Chondrocyte (in vitro differentiated cells): ENCODE data around the gene CELA1. TPM values are rescaled to one million over a fixed set of nuclear protein-coding genes. Genes with fewer than 3 reads are reported as not detected.

Experiments used
- DNase-seq: peaks from one replicate; pipeline ENCODE4 v3.0.0; 2021; ENCODE audit warnings: mixed read lengths, low spot score
- H3K27ac Mint-ChIP-seq: one replicate; pipeline ENCODE4 v1.8.0; 2021; ENCODE audit warnings: mild to moderate bottlenecking, moderate library complexity, mixed read lengths; ENCODE audit not compliant: unreplicated experiment
- H3K27me3 Mint-ChIP-seq: 2 replicates; pipeline ENCODE4 v1.8.0; 2021; ENCODE audit warnings: low read depth, mixed read lengths
- H3K36me3 Mint-ChIP-seq: 2 replicates; pipeline ENCODE4 v1.8.0; 2021; ENCODE audit warnings: low read depth, mixed read lengths
- H3K4me1 Mint-ChIP-seq: 2 replicates; pipeline ENCODE4 v1.8.0; 2021; ENCODE audit warnings: low read depth, mild to moderate bottlenecking, mixed read lengths
- H3K4me3 Mint-ChIP-seq: one replicate; pipeline ENCODE4 v1.8.0; 2021; ENCODE audit warnings: mild to moderate bottlenecking, moderate library complexity, mixed read lengths; ENCODE audit not compliant: unreplicated experiment
- H3K9me3 Mint-ChIP-seq: 2 replicates; pipeline ENCODE4 v1.8.0; 2021; ENCODE audit warnings: low read depth, mixed read lengths
- long read RNA-seq: library from polyadenylated mRNA; stranded (forward); transcript quantifications from one replicate; pipeline ENCODE4 v2.0.0, GENCODE V29; 2021
- total RNA-seq: library from RNA; stranded (reverse); gene quantifications from 3 replicates; pipeline ENCODE4 v1.2.1, GENCODE V29; 2021
- TF ChIP-seq, protein P1 (sequence below): fragments of 200-600 bp; sonication (generic); IDR thresholded peaks from 2 replicates; pipeline ENCODE4 v1.5.0; 2021; ENCODE audit warnings: antibody characterized with exemption, mild to moderate bottlenecking, moderate library complexity

Gene CELA1
- not detected in 3 replicates for total RNA-seq
- long read RNA-seq = 0 reads

DNA sequence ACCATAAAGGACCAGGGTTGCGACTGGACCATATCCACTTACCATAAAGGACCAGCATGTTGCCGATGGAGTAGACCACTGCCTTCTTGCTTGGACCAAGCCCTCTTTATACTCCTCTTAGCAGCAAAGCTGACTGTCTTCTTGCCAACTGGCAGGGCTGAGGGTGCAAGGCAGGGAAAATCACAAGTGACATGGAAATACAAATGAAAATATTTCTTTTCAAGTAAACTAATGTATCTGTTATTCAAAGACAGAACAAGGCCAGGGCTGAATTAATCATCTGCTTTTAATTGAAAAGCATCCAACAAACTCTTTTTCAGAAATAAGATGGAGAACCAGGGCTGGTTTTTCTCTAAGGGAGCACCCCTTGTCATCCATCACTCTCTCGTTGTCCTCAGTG lies at the start of gene CELA1:
Gene CELA1, minus strand, starts transcription at position 99 of the 400 bp plus-strand sequence. Its CDS starts 41 bp downstream, at position 58.
- no peaks in the 10 kb centered on the region for H3K27me3 Mint-ChIP-seq
- peaks cover 7% of the 10 kb centered on the region for H3K4me1 Mint-ChIP-seq
- H3K27ac Mint-ChIP-seq = no peak within 1 kb of the TSS
- DNase-seq = no peak
- H3K9me3 Mint-ChIP-seq = no peaks in the 10 kb centered on the region
- no peaks in the 10 kb centered on the region for H3K36me3 Mint-ChIP-seq
- TF ChIP-seq, protein P1, sequence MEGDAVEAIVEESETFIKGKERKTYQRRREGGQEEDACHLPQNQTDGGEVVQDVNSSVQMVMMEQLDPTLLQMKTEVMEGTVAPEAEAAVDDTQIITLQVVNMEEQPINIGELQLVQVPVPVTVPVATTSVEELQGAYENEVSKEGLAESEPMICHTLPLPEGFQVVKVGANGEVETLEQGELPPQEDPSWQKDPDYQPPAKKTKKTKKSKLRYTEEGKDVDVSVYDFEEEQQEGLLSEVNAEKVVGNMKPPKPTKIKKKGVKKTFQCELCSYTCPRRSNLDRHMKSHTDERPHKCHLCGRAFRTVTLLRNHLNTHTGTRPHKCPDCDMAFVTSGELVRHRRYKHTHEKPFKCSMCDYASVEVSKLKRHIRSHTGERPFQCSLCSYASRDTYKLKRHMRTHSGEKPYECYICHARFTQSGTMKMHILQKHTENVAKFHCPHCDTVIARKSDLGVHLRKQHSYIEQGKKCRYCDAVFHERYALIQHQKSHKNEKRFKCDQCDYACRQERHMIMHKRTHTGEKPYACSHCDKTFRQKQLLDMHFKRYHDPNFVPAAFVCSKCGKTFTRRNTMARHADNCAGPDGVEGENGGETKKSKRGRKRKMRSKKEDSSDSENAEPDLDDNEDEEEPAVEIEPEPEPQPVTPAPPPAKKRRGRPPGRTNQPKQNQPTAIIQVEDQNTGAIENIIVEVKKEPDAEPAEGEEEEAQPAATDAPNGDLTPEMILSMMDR = no peak
- H3K4me3 Mint-ChIP-seq = no peak within 1 kb of the TSS

DNA sequence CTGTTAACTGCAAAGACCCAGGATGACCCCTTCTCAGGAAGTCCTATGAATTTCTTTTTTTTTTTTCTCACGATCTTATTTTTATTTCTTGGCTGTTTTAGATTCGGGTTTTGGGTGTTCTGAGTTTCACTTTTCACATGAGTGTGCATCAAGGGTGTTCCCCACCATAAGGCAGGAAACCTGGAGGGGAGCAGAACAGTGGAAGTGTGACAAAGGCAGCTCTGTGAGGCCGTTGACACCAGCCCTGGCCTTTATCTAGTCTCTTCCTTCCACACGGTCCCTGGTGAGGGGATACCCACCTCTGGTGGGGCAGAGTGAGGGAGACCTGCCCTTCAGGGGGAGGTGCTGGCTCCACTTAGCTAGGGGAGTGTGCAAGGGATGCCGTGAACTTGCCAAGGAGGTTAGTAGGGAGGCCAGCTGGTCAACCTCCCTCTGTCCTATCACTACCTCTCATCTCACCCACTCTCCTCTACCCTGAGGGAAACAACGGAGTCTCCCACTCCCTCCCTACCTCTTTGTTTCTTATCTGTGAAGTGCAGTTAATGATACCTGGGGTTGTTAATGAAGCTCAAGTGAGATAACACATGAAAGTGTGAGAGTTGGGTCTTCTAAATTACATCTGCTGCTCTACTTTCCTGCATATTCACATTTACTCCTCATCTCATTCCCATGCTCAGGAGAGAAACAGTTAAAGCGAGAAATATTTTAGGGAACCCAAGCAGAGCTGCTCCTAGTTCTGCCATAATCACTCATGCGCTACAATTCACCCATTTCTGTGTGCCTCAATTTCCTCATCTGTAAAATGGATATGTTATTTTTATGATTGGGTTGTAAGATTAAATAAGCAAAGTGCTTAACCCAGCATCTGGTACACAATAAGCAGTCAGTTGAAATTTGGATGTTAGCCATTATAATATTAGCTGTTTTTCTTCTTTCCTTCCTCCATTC lies 49.1 kb upstream of the CELA1 start:
- Mint-ChIP-seq H3K27ac (no peak overlapping the region), H3K27me3 (peaks cover 4% of the 10 kb centered on the region), H3K9me3 (no peaks in the 10 kb centered on the region), H3K4me3 (no peak overlapping the region), H3K4me1 (peaks cover 10% of the 10 kb centered on the region), H3K36me3 (no peaks in the 10 kb centered on the region)
- TF ChIP-seq, protein P1 = no peak
- no peak for DNase-seq

DNA sequence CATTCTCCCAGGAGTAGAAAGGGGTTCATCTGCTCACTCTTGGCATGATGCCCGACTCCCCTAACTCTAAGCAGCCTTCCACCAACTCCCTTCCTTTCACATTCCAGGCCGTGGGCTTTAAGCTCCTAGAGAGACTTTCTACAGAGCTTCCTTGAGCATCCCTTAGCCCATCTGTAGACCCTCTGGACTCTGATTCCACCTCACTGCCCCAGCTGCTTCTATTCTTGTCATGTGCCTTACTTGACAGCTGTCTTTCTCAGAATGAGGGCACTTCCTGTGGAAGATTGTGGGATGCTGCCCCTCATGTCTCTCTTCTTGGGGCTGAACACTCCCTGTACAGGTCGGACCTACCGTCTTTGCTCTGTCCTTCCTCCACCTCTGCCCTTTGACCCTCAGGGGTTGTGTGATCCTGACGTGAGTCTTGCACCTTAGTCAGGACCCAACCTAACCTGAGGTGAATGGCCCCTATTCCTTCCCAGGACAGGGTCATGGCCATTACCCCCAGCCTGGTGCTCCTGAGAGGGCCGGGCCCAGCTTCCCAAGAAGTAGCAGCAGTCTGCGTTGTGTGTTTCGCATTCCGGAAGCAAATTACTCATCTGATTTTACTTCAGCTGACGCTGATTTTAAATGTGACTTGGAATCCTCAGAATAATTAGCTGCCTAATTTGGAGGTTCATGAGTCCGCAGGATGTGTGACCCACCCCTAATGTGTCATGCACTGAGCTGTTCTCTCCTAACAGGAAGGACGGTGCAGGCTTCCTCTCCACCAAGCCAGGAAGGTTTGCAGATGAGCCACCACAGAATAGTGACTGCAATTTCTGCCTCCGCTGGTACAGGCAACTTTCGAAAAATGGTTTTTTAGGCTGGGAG lies 47.4 kb upstream of the CELA1 start:
- Mint-ChIP-seq H3K27ac (no peak overlapping the region), H3K9me3 (no peaks in the 10 kb centered on the region), H3K4me3 (no peak overlapping the region), H3K27me3 (peaks cover 4% of the 10 kb centered on the region), H3K36me3 (no peaks in the 10 kb centered on the region), H3K4me1 (peaks cover 18% of the 10 kb centered on the region)
- TF ChIP-seq, protein P1 = no peak
- no peak for DNase-seq

DNA sequence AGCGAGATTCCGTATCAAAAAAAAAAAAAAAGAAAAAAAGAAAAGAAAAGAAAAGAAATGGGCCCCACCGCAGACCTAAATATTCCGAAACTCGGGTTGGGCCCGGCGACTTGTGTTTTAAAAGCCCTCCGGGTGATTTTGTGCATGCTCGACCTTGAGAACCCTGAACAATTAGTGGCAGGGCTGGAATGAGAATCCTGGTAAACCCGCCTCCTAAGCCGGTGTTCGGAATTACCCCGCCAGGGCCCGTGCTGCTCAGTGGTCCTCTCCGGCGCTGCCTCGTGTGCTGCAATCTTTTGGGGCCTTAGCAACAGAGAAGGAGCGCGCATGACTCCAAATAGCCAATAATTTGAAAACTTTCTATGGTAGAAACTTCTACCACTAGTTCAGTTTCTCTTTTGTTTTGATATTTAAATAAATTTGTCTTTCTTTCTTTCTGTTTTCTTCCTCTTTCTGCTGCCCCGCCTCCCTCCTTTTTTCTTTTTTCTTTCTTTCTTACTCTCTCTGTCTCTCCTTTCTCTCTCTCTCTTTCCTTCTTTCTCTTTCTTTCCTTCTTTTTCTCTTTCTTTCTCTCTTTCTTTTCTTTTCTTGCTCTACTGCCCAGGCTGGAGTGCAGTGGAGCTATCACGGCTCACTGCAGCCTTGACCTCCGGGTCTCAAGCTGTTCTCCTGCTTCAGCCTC lies 46.2 kb upstream of the CELA1 start:
- Mint-ChIP-seq H3K27me3 (peaks cover 4% of the 10 kb centered on the region), H3K27ac (no peak overlapping the region), H3K4me3 (no peak overlapping the region), H3K9me3 (no peaks in the 10 kb centered on the region), H3K36me3 (no peaks in the 10 kb centered on the region), H3K4me1 (peaks cover 29% of the 10 kb centered on the region)
- no peak for DNase-seq
- TF ChIP-seq, protein P1 = no peak
